Heart left ventricle (tissue), 13 donors: ENCODE data around the gene RAD51.

Experiments
- POLR2A ChIP-seq, 2 donors: fragments of 450-650 bp; IDR thresholded peaks; one replicate each; pipeline ENCODE4 v1.6.1; 2017; ENCODE audit warnings: antibody characterized with exemption in 2 of 2, mild to moderate bottlenecking in 2 of 2, moderate library complexity in 2 of 2
- TF ChIP-seq, protein P1 (sequence below), 12 donors: fragments of 200-600 bp; sonication (generic) in 4 of 12; IDR thresholded peaks; one replicate each; pipeline versions ENCODE4 v1.5.0 to v1.8.0; 2018 to 2022; ENCODE audit warnings: antibody characterized with exemption in 12 of 12, mild to moderate bottlenecking in 5 of 12
- donor health status: ischemic (EF 13 %, LVEDD 7.1; RV severe dilation, severe dysfunction).
- donor health status: DM: no; HTN: yes; CAD: no.
- donor health status: DM: no; HTN: no; CAD: no.
- donor health status: ischemic (EF 25% LVEDD 6.9; RV normal size, moderate dysfunction).
- donor health status: ischemic (EF 25% LVEDD 5.7; RV mildly dilated, moderate dysfunction).
- donor health status: ischemic (EF 35%, LVEDD 5.7; RV mildly dilated, moderate dysfunction).
- donor health status: nonischemic (EF 11% LVEDD 7.7; RV severe dilation, severe dysfunction).
- donor health status: DM: yes; HTN: yes; CAD: no.
- donor health status: PGD.
- donor health status: ischemic (EF 29% LVEDD 5.4; RV normal size, mild dysfunction).
- donor health status: nonischemic (EF 23%, LVEDD 6.1; RV moderate dilation, normal function).

DNA sequence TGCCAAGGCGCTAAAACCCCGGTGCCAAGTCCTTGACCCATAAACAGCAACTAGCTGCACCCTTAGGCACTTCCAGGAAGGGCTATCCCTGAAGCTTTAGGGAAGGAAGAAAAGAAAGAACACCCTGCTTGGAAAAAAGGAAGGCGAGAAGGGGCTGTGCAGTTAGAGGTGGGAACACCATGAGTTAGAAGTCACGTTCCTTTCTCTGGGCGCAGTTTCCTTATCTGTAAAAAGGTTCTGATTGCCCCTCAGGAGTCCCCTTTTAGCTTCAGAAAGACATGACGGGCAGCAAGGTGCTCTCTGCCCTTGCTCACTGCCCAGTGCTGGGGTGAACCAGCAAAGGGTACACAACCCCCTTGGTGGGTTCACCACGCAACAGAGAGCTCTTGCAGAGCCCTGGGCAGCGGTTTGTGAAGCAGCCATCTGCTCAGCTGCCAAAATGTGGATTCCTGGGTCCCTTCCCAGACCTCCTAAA, 69.7 kb downstream of the RAD51 start:
- TF ChIP-seq, protein P1, sequence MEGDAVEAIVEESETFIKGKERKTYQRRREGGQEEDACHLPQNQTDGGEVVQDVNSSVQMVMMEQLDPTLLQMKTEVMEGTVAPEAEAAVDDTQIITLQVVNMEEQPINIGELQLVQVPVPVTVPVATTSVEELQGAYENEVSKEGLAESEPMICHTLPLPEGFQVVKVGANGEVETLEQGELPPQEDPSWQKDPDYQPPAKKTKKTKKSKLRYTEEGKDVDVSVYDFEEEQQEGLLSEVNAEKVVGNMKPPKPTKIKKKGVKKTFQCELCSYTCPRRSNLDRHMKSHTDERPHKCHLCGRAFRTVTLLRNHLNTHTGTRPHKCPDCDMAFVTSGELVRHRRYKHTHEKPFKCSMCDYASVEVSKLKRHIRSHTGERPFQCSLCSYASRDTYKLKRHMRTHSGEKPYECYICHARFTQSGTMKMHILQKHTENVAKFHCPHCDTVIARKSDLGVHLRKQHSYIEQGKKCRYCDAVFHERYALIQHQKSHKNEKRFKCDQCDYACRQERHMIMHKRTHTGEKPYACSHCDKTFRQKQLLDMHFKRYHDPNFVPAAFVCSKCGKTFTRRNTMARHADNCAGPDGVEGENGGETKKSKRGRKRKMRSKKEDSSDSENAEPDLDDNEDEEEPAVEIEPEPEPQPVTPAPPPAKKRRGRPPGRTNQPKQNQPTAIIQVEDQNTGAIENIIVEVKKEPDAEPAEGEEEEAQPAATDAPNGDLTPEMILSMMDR (IDR thresholded peaks at IDR 0.05): no peak
- TF ChIP-seq POLR2A (IDR thresholded peaks at IDR 0.05): no peak
